ENCODE results near the gene MBD5.
"Not testable (repeated sequence)": the region's sequence is repeated elsewhere in the genome, so short reads cannot be mapped to it uniquely, and the experiment has no call there.

Gene MBD5

DNA sequence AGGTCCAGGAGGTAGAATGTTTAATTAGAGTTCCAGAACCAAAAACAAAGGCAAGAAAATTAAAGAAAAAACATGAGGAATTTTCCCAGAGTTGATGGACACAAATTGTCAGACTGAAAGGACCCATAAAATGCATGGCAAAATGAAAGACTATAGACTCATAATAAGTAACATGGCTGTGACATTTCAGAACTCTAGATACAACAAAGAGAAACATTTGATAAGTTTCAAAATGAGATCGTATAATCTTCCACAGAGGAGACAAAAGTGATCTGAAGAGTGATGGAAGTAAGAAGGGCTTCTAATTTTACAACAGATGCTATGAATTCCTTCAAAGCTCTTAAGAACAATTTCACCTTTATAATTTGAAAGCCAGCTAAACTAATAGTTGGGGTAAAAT, 20.8 kb upstream of the MBD5 start:
- H2AFZ ChIP-seq (ENCODE audit: low read length, unreplicated experiment), result no peak overlapping the region
- no peak overlapping the region for H3K27ac ChIP-seq (ENCODE audit: low read depth, low read length)
- 0 out of 2 replicates have a peak, but pooled peaks cover 8% of the 10 kb centered on the region for H3K36me3 ChIP-seq (ENCODE audit: insufficient read depth, low read length)
- no peaks in the 10 kb centered on the region for H3K4me1 ChIP-seq (ENCODE audit: control insufficient read depth, insufficient read depth, low read length, unreplicated experiment)
- H3K79me2 ChIP-seq (ENCODE audit: control insufficient read depth, insufficient read depth, low read length, unreplicated experiment), result peaks cover 33% of the 10 kb centered on the region
- no peak overlapping the region for H3K4me3 ChIP-seq (ENCODE audit: low read depth, low read length)
- H3K27me3 ChIP-seq (ENCODE audit: insufficient read depth, low read length), result no peaks in the 10 kb centered on the region

DNA sequence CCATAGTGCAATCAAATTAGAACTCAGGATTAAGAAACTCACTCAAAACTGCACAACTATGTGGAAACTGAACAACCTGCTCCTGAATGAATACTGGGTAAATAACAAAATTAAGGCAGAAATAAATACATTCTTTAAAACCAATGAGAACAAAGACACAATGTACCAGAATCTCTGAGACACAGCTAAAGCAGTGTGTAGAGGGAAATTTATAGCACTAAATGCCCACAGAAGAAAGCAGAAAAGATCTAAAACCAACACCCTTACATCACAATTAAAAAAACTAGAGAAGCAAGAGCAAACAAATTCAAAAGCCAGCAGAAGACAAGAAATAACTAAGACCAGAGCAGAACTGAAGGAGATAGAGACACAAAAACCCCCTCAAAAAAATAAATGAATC, 18.5 kb upstream of the MBD5 start:
- H3K79me2 ChIP-seq (ENCODE audit: control insufficient read depth, insufficient read depth, low read length, unreplicated experiment), result peaks cover 37% of the 10 kb centered on the region
- not testable (repeated sequence) for H3K27ac ChIP-seq (ENCODE audit: low read depth, low read length); H3K27me3 ChIP-seq (ENCODE audit: insufficient read depth, low read length)

DNA sequence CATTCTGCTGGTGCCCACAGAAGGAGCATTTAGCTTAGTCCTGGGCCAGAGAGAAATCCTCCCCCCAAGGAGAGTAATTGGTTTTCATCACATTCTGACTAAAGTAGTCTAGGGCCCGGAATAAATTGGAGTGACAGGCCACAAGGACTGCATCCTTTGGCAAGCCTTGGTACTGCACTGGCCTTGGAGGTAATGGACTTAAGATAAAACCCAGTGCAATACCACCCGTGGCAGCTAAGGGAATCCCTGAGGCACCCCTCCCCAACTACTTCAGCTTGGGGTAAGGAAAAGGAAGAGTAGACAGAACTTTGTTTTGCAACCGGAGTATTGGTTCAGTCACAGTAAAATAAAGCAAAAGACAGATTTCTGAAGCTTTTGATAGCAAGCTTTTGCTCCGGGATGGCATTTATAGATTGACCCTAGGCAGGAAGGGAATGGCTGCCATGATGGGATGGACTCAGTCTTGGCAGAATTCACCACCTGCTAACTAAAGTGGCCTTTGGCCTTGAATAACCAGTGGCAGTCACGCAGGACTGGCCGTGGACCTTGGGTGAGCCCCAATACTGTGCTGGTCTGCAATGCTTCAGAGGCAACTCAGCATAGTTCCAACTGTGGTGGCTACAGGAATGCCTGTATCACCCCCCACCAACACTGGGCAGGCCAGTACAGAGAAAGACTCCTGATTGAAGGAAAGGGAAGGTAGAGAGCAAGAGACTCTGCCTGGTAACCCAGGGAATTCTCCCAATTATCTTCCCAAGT, 14.5 kb upstream of the MBD5 start:
- H3K27me3 ChIP-seq (ENCODE audit: insufficient read depth, low read length), result no peaks in the 10 kb centered on the region
- H3K4me3 ChIP-seq (ENCODE audit: low read depth, low read length), result no peak overlapping the region
- H3K27ac ChIP-seq (ENCODE audit: low read depth, low read length), result no peak overlapping the region
- H3K79me2 ChIP-seq (ENCODE audit: control insufficient read depth, insufficient read depth, low read length, unreplicated experiment), result peaks cover 48% of the 10 kb centered on the region
- H3K36me3 ChIP-seq (ENCODE audit: insufficient read depth, low read length), result 0 out of 2 replicates have a peak, but pooled peaks cover 3% of the 10 kb centered on the region
- H2AFZ ChIP-seq (ENCODE audit: low read length, unreplicated experiment), result no peak overlapping the region
- no peaks in the 10 kb centered on the region for H3K4me1 ChIP-seq (ENCODE audit: control insufficient read depth, insufficient read depth, low read length, unreplicated experiment)

More for the DNA sequence above, 18.5 kb upstream of the MBD5 start:
- not testable (repeated sequence) for H2AFZ ChIP-seq (ENCODE audit: low read length, unreplicated experiment); H3K4me1 ChIP-seq (ENCODE audit: control insufficient read depth, insufficient read depth, low read length, unreplicated experiment); H3K36me3 ChIP-seq (ENCODE audit: insufficient read depth, low read length); H3K4me3 ChIP-seq (ENCODE audit: low read depth, low read length)

DNA sequence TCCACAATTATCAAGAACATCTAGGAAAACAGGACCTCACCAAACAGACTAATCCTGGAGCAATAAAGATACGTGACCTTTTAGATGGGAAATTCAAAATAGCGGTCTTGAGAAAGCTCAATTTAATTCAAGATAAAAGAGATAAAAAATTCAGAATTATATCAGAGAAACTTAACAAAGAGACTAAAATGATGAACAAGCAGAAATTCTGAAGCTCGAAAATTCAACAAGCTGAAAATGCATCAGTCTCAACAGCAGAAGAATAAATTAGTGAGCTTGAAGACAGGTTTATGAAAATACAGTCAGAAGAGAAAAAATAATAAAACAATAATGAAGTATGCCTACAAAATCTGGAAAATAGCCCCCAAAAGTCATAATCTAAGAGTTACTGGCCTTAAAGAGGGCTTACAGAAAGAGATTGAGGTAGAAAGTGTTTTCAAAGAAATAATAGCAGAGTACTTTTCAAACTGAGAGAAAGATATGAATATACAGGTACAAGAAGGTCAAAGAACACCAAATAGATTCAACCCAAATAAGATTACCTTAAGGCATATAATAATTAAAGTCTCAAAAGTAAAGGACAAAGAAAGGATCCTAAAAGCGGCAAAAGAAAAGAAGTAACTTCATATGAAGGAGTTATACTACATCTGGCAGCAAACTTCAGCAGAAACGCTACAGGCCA, 13.5 kb upstream of the MBD5 start:
- Histone ChIP-seq H3K27me3 (ENCODE audit: insufficient read depth, low read length) (no peaks in the 10 kb centered on the region), H3K36me3 (ENCODE audit: insufficient read depth, low read length) (0 out of 2 replicates have a peak, but pooled peaks cover 3% of the 10 kb centered on the region), H3K27ac (ENCODE audit: low read depth, low read length) (no peak overlapping the region), H3K79me2 (ENCODE audit: control insufficient read depth, insufficient read depth, low read length, unreplicated experiment) (peaks cover 57% of the 10 kb centered on the region), H3K4me3 (ENCODE audit: low read depth, low read length) (no peak overlapping the region), H2AFZ (ENCODE audit: low read length, unreplicated experiment) (no peak overlapping the region), H3K4me1 (ENCODE audit: control insufficient read depth, insufficient read depth, low read length, unreplicated experiment) (no peaks in the 10 kb centered on the region)

DNA sequence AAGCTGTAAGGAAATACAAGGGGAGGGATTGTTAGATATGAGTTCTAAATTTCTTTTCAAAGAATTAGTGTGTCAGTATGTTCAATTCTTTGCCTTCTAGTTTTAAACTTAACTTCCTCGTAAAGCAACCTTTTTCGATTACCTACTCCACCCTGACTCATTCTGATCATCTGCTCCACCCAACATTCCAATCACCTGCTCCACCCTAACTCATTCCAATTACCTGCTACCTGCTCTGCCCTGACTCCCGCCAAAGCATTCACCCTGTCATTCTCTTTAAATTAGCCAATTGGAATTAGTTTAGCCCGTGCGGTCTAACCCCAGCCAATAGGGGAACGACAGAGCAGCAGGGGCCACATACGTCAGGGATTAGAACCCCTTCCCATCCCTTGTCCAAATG, 12.5 kb upstream of the MBD5 start:
- H3K36me3 ChIP-seq (ENCODE audit: insufficient read depth, low read length); H3K27me3 ChIP-seq (ENCODE audit: insufficient read depth, low read length); H2AFZ ChIP-seq (ENCODE audit: low read length, unreplicated experiment); H3K27ac ChIP-seq (ENCODE audit: low read depth, low read length); H3K4me1 ChIP-seq (ENCODE audit: control insufficient read depth, insufficient read depth, low read length, unreplicated experiment); H3K4me3 ChIP-seq (ENCODE audit: low read depth, low read length): not testable (repeated sequence)
- peaks cover 67% of the 10 kb centered on the region for H3K79me2 ChIP-seq (ENCODE audit: control insufficient read depth, insufficient read depth, low read length, unreplicated experiment)

DNA sequence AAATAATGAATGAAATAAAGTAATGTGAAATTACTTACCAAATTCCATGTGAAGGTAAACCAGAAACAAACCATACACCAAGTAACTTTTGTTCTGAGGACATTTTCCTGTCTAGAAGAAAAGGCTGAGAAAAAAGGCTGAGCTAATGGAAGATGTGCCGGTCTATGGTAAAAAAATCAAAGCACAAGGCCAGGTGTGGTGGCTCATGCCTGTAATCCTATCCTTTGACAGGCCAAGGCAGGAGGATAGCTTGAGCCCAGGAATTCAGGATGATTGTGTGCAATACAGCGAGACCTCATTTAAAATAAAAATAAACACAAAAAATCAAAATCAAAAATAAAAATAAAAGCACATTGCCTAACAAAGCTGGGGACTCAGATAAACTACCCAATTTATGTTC, 7.0 kb upstream of the MBD5 start:
- Histone ChIP-seq H2AFZ (ENCODE audit: low read length, unreplicated experiment) (no peak overlapping the region), H3K27ac (ENCODE audit: low read depth, low read length) (no peak overlapping the region), H3K4me3 (ENCODE audit: low read depth, low read length) (no peak overlapping the region), H3K36me3 (ENCODE audit: insufficient read depth, low read length) (no peaks in the 10 kb centered on the region), H3K27me3 (ENCODE audit: insufficient read depth, low read length) (no peaks in the 10 kb centered on the region), H3K79me2 (ENCODE audit: control insufficient read depth, insufficient read depth, low read length, unreplicated experiment) (peaks cover 85% of the 10 kb centered on the region), H3K4me1 (ENCODE audit: control insufficient read depth, insufficient read depth, low read length, unreplicated experiment) (peaks cover 4% of the 10 kb centered on the region)

DNA sequence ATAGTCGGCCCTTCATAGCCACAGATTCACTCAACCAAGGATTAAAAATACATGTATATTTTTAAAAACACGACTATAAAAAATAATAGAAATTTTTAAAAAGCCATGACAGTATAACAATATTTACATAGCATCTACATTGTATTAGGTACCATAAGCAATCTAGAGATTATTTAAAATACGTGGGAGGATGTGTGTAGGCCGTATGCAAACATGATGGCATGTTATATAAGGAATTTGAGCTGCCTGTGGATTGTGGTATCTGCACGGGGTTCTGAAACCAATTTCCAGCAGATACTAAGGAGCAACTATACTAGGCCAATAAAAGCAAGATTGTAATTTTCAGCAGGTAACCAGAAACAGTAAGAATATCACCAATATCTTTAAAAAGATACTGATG, 6.3 kb upstream of the MBD5 start:
- no peaks in the 10 kb centered on the region for H3K27me3 ChIP-seq (ENCODE audit: insufficient read depth, low read length)
- peaks cover 87% of the 10 kb centered on the region for H3K79me2 ChIP-seq (ENCODE audit: control insufficient read depth, insufficient read depth, low read length, unreplicated experiment)
- no peaks in the 10 kb centered on the region for H3K36me3 ChIP-seq (ENCODE audit: insufficient read depth, low read length)
- no peak overlapping the region for H3K4me3 ChIP-seq (ENCODE audit: low read depth, low read length)
- no peak overlapping the region for H2AFZ ChIP-seq (ENCODE audit: low read length, unreplicated experiment)
- H3K4me1 ChIP-seq (ENCODE audit: control insufficient read depth, insufficient read depth, low read length, unreplicated experiment), result peaks cover 9% of the 10 kb centered on the region
- no peak overlapping the region for H3K27ac ChIP-seq (ENCODE audit: low read depth, low read length)

DNA sequence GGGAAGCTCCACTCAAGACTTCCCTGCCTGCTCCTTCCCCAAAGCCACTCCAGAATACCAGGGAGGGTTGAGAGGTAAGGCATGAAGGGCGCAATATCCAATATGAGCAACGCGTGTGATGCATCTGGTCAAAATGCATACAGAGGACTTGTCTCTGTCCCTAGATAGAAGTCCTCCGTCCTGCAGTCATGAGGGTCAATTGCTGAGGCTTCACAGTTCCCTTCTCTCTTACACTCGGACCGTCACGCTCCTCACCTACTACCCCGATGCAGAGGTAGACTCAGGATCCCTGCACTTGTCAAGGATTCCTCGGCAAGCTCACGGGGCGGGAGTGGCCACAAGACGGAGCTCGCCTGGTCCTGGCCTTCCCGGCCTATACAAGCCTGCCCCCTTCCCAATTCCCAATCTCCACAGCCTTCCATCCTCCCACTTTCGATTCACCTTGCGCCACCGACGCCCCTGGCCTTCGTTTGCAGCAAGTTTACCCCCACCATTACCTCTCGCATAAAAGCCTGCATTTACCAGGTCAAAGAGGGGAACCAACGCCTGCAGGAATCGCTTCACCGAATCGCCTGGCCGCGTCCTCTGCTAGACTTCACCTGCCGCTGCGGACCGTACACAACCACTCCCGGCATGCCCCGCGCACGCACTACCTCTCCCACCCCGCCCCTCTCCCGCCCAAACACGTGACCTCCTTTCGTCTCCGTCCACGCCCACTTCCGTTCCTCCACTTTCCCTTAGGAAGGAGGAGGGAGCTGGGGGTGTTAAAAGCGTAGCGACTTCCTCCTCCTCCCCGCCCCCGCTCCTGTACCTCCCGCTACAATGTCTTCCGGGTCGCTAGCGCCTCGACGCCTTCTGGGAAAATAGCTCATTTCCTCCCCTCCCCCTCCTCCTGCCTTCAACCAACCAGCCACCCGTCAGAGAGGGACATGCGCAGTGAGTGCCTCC, 506 bp upstream of the MBD5 start, which contains the start of gene ORC4:
Gene ORC4 (minus strand): TSS at position 627 of the 948 bp plus-strand sequence. CDS start 44,779 bp downstream, outside the sequence.
- Histone ChIP-seq H3K4me3 (ENCODE audit: low read depth, low read length) (peak within 1 kb of the TSS; percentile 97), H2AFZ (ENCODE audit: low read length, unreplicated experiment) (peak within 1 kb of the TSS; percentile 92), H3K27ac (ENCODE audit: low read depth, low read length) (peak within 1 kb of the TSS; percentile 71), H3K4me1 (ENCODE audit: control insufficient read depth, insufficient read depth, low read length, unreplicated experiment) (peaks cover 21% of the 10 kb centered on the region), H3K27me3 (ENCODE audit: insufficient read depth, low read length) (no peaks in the 10 kb centered on the region), H3K79me2 (ENCODE audit: control insufficient read depth, insufficient read depth, low read length, unreplicated experiment) (peaks cover 87% of the 10 kb centered on the region), H3K36me3 (ENCODE audit: insufficient read depth, low read length) (no peaks in the 10 kb centered on the region)

DNA sequence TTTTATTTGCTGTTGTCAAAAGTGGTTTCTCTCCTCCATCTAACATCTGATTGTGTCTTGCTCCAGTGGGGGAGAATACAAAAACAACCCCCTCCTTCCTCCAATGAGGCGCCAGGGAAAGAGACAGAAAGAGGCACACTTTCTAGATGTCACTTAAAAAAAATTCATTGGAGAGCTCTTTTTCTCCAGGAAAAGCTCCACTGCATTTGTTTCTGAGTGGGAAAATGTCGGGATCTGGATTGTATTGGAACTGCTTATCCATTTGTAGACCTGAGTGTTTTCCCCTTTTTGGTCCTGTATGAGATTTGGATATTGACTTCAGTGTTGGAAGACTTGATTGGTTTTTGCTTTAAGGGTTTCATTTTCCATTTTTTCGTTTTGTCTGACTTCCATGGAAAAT, 995 bp downstream of the MBD5 start:
- Histone ChIP-seq H3K36me3 (ENCODE audit: insufficient read depth, low read length) (no peaks in the 10 kb centered on the region), H2AFZ (ENCODE audit: low read length, unreplicated experiment) (peak overlapping the region; percentile 86), H3K27me3 (ENCODE audit: insufficient read depth, low read length) (no peaks in the 10 kb centered on the region), H3K79me2 (ENCODE audit: control insufficient read depth, insufficient read depth, low read length, unreplicated experiment) (peaks cover 85% of the 10 kb centered on the region), H3K4me3 (ENCODE audit: low read depth, low read length) (peak overlapping the region; percentile 97), H3K27ac (ENCODE audit: low read depth, low read length) (peak overlapping the region; percentile 71), H3K4me1 (ENCODE audit: control insufficient read depth, insufficient read depth, low read length, unreplicated experiment) (peaks cover 21% of the 10 kb centered on the region)

DNA sequence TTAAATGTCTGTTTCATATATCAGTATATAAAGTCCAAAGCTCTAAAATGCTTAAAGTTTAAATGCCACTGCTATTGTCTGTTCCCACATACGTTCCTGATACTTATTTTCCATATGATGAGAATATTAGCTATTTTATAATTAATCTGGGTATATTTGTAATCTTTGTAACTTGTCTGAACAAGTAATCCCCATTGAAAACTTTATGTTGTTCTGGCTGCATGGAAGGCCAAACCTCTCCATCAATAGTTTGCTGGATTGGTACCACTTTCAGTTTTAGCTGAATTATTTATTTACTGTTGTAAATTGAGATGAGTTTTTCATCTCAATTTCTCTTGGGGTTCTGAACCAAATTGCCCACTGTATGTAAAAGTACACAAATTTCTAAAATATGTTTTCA, 1.5 kb downstream of the MBD5 start:
- Histone ChIP-seq H3K4me3 (ENCODE audit: low read depth, low read length) (peak overlapping the region; percentile 97), H3K36me3 (ENCODE audit: insufficient read depth, low read length) (no peaks in the 10 kb centered on the region), H3K79me2 (ENCODE audit: control insufficient read depth, insufficient read depth, low read length, unreplicated experiment) (peaks cover 81% of the 10 kb centered on the region), H3K27ac (ENCODE audit: low read depth, low read length) (peak overlapping the region; percentile 71; the same call in 1 of the 2 replicates), H3K27me3 (ENCODE audit: insufficient read depth, low read length) (no peaks in the 10 kb centered on the region), H2AFZ (ENCODE audit: low read length, unreplicated experiment) (no peak overlapping the region), H3K4me1 (ENCODE audit: control insufficient read depth, insufficient read depth, low read length, unreplicated experiment) (peaks cover 22% of the 10 kb centered on the region)

All from ACC112 (cell line).